Dermis lymphatic vessel endothelial cell (primary cell): ENCODE measurements around the gene LRP5. TPM values are rescaled to one million over a fixed set of nuclear protein-coding genes. Genes with fewer than 3 reads are reported as not detected.

Source experiments
- total RNA-seq: library from RNA; depleted of rRNA; stranded (reverse); fragments of >200 nt; gene quantifications from 2 replicates; pipeline ENCODE4 v1.2.1, GENCODE V29; 2014

LRP5 gene
- 94.7 and 118 TPM in 2 replicates for total RNA-seq

DNA sequence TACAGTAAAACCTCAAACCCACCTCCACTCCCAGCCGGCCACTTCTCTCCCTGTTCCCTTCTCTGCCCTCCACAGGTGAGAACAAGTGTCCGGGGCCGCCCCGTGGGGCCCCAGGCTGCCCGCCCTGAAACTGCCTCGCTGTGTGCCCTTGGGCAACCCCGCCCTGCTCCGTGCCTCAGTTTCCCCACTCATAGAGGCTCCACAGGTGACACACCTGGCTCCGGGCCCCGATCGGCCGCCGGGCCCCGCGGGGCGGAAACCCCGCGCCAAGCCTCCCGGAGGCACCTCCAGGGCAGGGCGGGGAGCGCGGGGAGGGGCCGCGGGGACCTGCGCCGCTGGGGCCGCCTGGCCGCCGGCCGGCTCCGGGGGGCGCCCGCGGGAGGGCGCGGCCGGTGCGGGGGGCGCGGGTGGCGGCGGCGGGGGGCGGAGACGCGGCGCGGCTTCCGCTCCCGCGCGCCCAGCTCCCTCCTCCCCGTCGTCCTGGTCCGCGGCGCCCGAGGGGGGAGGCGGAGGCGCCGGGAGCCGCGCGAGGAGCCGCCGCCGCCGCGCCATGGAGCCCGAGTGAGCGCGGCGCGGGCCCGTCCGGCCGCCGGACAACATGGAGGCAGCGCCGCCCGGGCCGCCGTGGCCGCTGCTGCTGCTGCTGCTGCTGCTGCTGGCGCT lies at the start of gene LRP5:
Gene LRP5 (plus strand): TSS at position 475 of the 663 bp plus-strand sequence. CDS start 124 bp downstream, at position 599.

DNA sequence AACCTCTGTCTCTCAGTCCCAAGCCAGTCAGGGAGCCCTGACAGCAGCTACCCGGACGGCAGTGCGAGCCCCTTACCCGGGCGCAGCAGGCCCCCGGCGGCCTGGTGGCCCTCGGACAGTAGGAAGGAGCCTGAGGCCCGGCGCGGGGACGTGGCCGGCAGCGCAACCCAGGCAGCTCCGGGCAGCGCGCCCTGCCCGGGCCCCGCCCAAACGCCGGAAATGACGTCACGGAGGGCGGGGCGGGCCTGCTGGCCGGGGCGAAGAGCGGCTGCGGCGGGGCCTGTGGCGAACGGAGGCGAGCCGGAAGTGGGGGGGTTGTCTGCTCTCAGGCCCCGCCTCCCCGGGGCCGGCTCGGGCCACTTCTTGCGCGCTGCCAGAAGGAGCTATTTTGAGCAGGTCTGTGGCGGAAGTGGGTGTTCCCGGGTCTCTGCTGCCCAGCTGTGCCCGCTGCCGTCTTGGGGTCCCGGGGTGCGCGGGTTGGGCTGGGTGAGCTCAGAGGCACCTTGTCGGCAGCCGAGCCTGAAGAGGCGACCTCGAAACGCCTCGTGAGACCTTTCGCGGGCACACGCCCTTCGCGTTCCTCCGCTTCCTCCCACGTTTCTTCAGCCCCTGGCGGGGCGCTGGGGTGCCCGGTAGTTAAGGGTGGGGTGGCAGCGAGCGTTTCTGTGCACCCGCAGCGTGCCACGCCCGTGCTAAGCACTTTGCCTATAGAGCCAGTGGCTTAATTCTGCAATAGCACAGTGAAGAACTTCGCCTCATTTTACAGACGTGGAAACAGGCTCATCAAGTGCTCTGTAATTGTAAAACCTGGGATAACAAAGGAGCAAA lies 40.4 kb upstream of the LRP5 start, which contains the start of gene C11orf24:
Gene C11orf24 (minus strand): TSS at position 193 of the 828 bp plus-strand sequence. CDS start 8,206 bp downstream, outside the sequence.

GRCh38 chr11:68460741-68461574 lies 148.6 kb downstream of the LRP5 start, which contains the start of gene PPP6R3:
Gene PPP6R3 (plus strand): TSS chr11:68460752. CDS start chr11:68537665, 76,913 bp downstream.

Other genes with a start within 250 kb of the LRP5 start
- gene CHKA, start 191.2 kb upstream of the LRP5 start, total RNA-seq: 31.9 and 45.6 TPM in 2 replicates
- gene KMT5B, start 99.3 kb upstream of the LRP5 start, total RNA-seq: 26.9 and 35.3 TPM in 2 replicates
- 2.8 and 6.2 TPM in 2 replicates for gene C11orf24, start 40.6 kb upstream of the LRP5 start, total RNA-seq
- 157 and 159 TPM in 2 replicates for gene PPP6R3, start 148.2 kb downstream of the LRP5 start, total RNA-seq